Superior temporal gyrus (tissue), 1 donor: ENCODE results near the gene MUC20.
"Not testable (repeated sequence)": the region's sequence is repeated elsewhere in the genome, so short reads cannot be mapped to it uniquely, and the experiment has no call there.

Experiments
- DNase-seq: peaks from one replicate; pipeline ENCODE4 v3.0.0-alpha.2; 2016; ENCODE audit errors: extremely low spot score

The MUC20 gene, protein sequence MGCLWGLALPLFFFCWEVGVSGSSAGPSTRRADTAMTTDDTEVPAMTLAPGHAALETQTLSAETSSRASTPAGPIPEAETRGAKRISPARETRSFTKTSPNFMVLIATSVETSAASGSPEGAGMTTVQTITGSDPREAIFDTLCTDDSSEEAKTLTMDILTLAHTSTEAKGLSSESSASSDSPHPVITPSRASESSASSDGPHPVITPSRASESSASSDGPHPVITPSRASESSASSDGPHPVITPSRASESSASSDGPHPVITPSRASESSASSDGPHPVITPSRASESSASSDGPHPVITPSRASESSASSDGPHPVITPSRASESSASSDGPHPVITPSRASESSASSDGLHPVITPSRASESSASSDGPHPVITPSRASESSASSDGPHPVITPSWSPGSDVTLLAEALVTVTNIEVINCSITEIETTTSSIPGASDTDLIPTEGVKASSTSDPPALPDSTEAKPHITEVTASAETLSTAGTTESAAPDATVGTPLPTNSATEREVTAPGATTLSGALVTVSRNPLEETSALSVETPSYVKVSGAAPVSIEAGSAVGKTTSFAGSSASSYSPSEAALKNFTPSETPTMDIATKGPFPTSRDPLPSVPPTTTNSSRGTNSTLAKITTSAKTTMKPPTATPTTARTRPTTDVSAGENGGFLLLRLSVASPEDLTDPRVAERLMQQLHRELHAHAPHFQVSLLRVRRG

DNA sequence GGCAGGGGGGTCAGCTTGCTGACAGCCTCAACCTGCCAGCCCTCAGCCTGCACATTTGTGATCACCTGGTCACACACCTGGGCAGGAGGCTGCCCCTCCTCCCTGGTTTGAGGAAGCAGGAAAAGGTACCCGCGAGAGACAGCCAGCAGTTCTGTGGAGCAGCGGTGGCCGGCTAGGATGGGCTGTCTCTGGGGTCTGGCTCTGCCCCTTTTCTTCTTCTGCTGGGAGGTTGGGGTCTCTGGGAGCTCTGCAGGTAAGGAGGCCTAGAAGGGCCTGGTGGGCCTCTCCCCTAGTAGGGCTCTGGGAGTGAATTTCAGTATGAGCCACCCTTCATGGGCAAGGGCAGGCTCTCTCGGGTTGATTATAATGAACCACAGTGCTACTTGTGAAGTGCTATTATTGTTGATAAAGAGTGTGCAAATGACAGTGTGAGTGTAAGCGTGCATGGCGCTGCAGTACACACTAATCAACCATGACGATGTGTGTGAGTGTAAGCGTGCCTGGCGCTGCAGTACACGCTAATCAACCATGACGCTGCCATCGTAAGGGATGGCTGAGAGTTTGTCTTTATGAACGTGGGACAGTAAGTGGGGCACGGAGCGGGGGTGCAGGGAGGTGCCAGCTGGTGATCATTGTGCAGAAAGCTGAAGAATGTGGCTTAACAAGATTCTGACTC is at the start of gene MUC20:
MUC20 (plus strand) TSS at position 148 of the 676 bp plus-strand sequence; CDS start at position 178, 30 bp downstream.
- not testable (repeated sequence) for DNase-seq

- DNase-seq: not testable (repeated sequence)
Observed at GRCh38 chr3:195671283-195671682, 49.5 kb upstream of the MUC20 start.

- not testable (repeated sequence) for DNase-seq
Observed at GRCh38 chr3:195673711-195674110, 47.1 kb upstream of the MUC20 start.

DNA sequence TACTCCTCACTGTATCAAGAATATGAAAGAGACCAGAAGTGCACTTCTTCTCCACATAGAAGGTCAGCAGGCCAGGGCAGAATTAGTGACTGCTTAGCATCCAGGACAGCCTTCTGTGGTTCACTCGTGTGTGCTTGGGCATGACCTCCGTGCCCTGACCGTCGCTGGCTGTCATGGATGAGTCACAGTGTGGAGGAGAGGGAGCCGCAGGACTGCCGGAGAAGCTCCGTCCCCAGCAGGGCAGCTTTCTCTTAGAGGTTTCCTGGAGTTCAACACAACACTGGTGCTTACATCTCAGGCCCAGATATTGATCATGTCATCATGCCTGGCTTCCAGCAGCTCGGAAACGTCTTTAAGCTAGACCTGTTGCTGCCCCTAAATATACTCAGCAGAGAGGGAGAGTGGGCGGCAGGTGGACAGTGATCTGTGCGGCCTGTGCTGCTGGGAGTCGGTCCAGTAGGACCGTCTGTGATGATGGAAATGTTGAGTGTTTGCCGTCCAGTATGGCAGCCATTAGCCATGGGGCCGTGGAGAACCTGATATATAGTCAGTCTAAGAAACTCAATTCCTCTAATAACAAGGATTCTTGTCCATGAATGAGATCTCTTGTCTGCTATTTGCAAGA is 42.3 kb upstream of the MUC20 start:
- not testable (repeated sequence) for DNase-seq

DNA sequence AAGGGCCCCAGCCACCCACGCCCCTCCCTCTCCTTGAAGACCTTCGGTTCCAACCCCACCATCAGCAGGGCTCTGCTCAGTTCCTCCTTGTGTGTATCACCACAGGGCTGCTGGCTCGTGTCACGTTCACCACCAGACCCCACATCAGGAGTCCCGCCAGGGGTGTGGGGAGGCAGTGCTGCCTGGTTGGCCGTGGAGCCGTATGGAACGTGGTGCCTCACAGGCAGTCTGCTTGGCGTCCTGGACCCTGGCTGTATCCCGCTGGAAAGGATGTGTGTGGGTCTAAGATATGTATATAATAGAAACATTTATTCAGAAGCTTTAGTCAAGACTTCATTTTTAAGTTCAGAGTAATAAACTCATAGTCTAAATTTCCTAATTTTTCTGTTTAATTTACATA is 40.1 kb upstream of the MUC20 start:
- not testable (repeated sequence) for DNase-seq

DNA sequence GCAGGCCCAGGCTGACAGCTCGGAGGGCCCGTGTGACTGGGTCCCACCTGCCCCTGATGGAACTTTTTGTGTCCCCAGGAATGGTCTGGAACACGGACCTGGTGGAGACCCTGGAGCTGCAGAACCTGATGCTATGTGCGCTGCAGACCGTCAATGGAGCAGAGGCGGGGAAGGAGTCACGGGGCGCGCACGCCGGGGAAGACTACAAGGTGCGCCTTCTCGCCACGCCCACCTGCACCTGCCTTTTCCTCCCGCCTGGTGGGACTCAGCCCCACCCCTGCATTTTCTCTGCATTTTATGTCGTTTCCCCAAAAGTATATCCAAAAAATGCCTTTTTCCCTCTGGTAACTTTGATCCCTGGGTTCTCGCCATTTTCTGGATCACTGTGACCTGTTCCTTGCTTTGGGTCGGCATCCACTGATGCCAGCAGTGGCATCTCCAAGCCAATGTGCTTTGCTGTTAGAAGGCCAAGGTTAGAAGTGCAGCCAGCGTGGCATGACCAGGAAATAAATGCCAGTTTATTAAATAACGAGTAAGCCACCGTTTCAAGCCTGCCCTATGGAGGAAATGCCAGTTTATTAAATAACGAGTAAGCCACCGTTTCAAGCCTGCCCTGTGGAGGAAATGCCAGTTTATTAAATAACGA is 39.2 kb upstream of the MUC20 start:
- DNase-seq: not testable (repeated sequence)

DNA sequence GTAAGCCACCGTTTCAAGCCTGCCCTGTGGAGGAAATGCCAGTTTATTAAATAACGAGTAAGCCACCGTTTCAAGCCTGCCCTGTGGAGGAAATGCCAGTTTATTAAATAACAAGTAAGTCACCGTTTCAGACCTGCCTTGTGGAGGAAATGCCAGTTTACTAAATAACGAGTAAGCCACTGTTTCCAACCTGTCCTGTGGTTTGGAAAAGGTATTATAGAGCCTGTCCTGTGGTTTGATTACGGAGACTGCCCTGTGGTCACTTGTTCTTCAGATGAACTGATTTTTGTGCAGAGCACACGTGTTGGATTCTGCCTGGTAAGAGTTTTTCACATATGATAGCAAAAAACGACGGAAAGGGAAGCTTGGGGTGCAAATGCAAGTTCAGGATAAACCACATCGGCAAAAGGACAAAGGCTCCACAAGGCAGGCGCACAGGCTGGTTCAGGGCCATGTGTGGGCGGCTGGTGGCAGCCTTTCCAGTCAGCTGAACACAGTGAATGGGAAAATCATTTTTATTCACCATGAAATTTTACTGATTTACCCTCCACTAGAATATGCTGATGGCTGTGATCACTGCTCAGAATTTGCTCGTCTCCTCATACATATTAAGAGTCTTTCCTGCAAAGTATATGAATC is 38.6 kb upstream of the MUC20 start:
- not testable (repeated sequence) for DNase-seq

DNA sequence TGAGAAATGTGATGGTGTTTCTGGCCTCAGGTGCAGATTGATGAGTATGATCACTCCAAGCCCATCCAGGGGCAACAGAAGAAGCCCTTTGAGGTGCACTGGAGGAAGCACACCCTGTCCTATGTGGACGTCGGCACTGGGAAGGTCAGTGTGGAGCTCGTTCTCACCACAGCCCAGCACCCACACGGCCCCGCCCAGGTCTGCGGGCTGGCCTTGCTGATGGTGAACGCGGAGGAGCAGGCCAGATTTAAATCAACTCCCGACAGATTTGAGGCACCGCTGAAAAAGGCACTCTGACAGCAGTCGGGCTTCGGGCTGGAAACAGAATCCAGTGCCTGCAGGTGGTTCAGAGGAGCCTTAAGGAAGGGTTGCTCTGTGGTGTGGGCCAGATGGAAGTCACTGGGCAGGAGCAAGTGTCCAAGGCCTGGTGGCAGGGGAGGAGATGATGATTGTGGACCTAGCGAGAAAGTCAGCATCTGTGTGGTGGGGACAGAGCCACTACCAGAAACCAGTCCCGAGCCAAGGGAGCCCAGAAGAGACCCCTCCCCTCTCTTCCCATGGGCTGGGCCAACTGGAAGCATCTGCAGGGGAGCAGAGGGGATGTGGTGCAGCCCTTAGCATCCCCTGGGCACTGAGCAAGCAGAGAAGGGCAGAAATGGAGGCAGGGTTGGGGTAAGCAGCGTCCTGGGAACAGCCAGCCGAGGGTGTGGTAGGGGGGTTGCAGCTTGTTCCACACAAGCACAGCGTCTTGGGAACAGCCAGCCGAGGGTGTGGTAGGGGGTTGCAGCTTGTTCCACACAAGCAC is 36.9 kb upstream of the MUC20 start:
- DNase-seq: not testable (repeated sequence)

GRCh38 chr3:195684527-195685257 is 36.1 kb upstream of the MUC20 start:
- DNase-seq: not testable (repeated sequence)

DNA sequence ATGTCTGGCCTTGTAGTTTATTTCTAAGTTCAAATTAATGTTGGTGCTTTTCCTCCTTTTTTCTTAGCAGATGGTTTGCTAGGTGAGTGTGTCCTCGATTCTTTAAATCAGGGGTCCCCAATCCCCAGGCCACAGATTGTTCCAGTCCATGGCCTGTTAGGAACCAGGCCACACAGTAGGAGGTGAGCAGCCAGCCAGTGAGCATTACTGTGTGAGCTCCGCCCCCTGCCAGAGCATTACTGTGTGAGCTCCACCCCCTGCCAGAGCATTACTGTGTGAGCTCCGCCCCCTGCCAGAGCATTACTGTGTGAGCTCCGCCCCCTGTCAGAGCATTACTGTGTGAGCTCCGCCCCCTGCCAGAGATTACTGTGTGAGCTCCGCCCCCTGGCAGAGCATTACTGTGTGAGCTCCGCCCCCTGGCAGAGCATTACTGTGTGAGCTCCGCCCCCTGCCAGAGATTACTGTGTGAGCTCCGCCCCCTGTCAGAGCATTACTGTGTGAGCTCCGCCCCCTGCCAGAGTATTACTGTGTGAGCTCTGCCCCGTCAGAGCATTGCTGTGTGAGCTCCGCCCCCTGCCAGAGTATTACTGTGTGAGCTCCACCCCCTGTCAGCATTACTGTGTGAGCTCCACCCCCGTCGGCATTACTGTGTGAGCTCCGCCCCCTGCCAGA is 34.1 kb upstream of the MUC20 start:
- DNase-seq: not testable (repeated sequence)

DNA sequence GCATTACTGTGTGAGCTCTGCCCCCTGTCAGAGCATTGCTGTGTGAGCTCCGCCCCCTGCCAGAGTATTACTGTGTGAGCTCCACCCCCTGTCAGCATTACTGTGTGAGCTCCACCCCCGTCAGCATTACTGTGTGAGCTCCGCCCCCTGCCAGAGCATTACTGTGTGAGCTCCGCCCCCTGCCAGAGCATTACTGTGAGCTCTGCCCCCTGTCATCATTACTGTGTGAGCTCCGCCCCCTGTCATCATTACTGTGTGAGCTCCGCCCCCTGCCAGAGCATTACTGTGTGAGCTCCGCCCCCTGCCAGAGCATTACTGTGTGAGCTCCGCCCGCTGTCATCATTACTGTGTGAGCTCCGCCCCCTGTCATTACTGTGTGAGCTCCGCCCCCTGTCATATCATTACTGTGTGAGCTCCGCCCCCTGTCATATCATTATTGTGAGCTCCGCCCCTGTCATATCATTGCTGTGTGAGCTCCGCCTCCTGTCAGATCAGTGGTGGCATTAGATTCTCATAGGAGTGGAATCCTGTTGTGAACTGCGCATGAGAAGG is 33.5 kb upstream of the MUC20 start:
- not testable (repeated sequence) for DNase-seq

GRCh38 chr3:195688471-195689183 is 32.2 kb upstream of the MUC20 start:
- not testable (repeated sequence) for DNase-seq

GRCh38 chr3:195689184-195690070 is 31.4 kb upstream of the MUC20 start:
- not testable (repeated sequence) for DNase-seq

GRCh38 chr3:195690951-195691350 is 29.8 kb upstream of the MUC20 start:
- no peak for DNase-seq

DNA sequence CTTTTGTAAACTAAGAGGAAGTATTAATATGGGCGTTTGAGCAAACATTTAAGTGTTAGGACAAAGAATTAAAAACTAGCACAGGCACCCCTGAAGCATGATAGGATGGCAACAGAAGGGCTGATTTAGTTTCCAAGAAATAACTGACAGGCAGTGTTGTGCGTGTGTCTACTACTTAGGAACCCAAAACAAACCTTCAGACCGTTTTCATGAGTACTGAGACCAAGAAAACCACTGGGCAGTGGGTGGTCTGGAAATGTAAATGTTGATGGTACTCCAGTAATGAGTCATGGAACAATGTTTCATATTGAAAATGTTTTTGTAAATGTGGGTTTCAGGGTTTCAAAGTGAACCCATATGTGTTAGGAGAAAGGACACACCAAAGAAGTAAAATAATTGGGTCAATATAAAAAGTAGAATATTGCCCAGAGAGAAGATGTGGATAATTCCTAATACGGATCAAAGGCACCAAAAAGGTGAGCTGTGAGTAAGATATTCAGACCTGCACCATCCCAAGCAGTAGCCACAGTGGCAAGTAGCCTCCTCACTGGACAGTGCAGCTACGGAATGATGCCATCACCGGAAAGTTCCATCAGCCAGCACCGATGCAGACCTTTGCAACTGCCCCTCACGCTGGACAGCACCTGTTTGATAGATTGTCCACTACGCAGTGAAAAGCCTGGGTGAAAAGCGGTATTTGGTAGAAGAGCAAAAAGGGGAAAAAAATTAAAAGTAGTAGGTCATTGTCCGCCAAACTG is 29.0 kb upstream of the MUC20 start:
- DNase-seq: not testable (repeated sequence)

DNA sequence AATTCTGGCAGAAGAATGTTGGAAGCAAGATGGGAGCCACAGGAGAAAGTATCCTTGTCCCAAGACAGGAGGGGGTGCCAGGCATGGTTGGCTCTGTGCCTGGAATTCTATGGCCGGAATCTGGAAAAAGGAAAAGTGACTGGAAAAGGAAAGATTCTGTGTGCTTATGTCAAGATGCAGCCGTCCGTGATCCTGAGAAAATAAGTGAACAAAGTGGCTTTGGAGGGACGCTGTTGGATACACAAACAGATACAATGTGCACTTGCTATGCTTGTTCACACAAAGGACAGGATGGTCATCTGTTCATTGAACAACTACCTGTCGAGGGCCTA is 28.5 kb upstream of the MUC20 start:
- DNase-seq: no peak
